Mononuclear cell (primary cell): ENCODE results near the gene KLHL7. TPM values are rescaled to one million over a fixed set of nuclear protein-coding genes. Genes with fewer than 3 reads are reported as not detected.

Experiments used
- H3K27me3 ChIP-seq: 2 replicates; pipeline ENCODE4 v1.6.0; 2011; ENCODE audit warnings: low read length, control low read depth; ENCODE audit not compliant: insufficient read depth
- H3K4me1 ChIP-seq: 2 replicates; pipeline ENCODE4 v1.5.1; 2011; ENCODE audit warnings: mild to moderate bottlenecking, low read length, control low read depth; ENCODE audit not compliant: insufficient read depth
- H3K4me3 ChIP-seq: 2 replicates; pipeline ENCODE4 v1.5.1; 2011; ENCODE audit warnings: mild to moderate bottlenecking, low read length, moderate library complexity
- H3K9me3 ChIP-seq: 2 replicates; pipeline ENCODE4 v1.5.1; 2011; ENCODE audit warnings: low read depth, mild to moderate bottlenecking, control low read depth, low read length
- total RNA-seq: library from RNA; depleted of rRNA; stranded (reverse); fragments of >200 nt; gene quantifications from one replicate; pipeline ENCODE4 v1.2.3, GENCODE V29; 2012

The KLHL7 gene, protein sequence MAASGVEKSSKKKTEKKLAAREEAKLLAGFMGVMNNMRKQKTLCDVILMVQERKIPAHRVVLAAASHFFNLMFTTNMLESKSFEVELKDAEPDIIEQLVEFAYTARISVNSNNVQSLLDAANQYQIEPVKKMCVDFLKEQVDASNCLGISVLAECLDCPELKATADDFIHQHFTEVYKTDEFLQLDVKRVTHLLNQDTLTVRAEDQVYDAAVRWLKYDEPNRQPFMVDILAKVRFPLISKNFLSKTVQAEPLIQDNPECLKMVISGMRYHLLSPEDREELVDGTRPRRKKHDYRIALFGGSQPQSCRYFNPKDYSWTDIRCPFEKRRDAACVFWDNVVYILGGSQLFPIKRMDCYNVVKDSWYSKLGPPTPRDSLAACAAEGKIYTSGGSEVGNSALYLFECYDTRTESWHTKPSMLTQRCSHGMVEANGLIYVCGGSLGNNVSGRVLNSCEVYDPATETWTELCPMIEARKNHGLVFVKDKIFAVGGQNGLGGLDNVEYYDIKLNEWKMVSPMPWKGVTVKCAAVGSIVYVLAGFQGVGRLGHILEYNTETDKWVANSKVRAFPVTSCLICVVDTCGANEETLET
- 20.8 TPM for total RNA-seq

GRCh38 chr7:23105644-23106056 is at the start of gene KLHL7:
Gene KLHL7 (plus strand): TSS chr7:23105785. CDS start chr7:23106027, 242 bp downstream.
- Histone ChIP-seq H3K9me3 (no peaks in the 10 kb centered on the region), H3K4me3 (peak within 1 kb of the TSS; percentile 94), H3K4me1 (peaks cover 11% of the 10 kb centered on the region), H3K27me3 (no peaks in the 10 kb centered on the region)

- Histone ChIP-seq H3K4me3 (no peak overlapping the region), H3K9me3 (no peaks in the 10 kb centered on the region), H3K4me1 (peaks cover 4% of the 10 kb centered on the region), H3K27me3 (no peaks in the 10 kb centered on the region)
Observed at GRCh38 chr7:23058408-23059096, 47.0 kb upstream of the KLHL7 start.

GRCh38 chr7:23061327-23061726 is 44.3 kb upstream of the KLHL7 start:
- Histone ChIP-seq H3K9me3 (no peaks in the 10 kb centered on the region), H3K27me3 (no peaks in the 10 kb centered on the region), H3K4me1 (peaks cover 4% of the 10 kb centered on the region), H3K4me3 (no peak overlapping the region)

- Histone ChIP-seq H3K9me3 (no peaks in the 10 kb centered on the region), H3K27me3 (no peaks in the 10 kb centered on the region), H3K4me3 (no peak overlapping the region), H3K4me1 (peaks cover 4% of the 10 kb centered on the region)
Observed at GRCh38 chr7:23062452-23062851, 43.1 kb upstream of the KLHL7 start.

GRCh38 chr7:23065974-23066373 is 39.6 kb upstream of the KLHL7 start:
- H3K4me3 ChIP-seq, result no peak overlapping the region
- no peaks in the 10 kb centered on the region for H3K27me3 ChIP-seq

DNA sequence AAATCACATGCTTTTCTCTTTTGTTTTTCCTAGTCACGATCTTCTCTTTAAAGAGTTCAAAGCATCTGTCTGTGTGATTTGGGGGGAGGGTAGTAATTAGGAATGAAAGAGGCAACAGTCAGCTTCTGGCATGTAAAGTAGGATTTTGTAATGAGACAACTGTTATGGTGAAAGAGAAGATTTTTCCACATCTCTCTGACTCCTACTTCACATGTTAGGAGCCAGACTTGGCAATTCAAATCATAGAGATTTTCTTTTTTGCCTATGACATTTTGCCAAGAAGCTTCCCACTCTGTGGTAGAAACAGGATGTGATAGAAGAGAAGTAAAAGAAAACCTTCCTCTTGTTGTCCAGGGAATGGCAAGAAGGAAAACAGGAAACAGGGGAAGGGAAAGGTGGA is 38.3 kb upstream of the KLHL7 start:
- Histone ChIP-seq H3K9me3 (no peaks in the 10 kb centered on the region), H3K4me1 (no peaks in the 10 kb centered on the region), H3K4me3 (no peak overlapping the region), H3K27me3 (no peaks in the 10 kb centered on the region)

More at GRCh38 chr7:23065974-23066373, 39.6 kb upstream of the KLHL7 start:
- no peaks in the 10 kb centered on the region for H3K4me1 ChIP-seq
- no peaks in the 10 kb centered on the region for H3K9me3 ChIP-seq

DNA sequence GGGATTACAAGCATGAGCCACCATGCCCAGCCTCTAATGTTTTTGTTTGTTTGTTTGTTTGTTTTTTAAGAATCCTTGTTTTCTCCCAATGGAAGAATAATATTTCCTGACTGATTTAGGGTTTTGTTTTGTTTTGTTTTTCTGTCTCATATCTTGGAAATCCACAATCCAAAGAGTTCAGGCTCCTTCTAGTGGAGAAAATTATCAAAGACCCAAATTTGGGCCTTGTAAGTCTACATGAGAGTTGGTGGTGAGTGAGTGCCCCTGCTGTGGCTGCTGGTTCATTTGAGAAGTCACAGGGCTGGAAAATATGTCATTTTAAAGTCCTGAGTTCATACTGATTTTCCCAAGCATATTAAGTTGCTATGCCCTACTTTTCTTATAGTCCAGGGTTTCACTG is 33.5 kb upstream of the KLHL7 start:
- Histone ChIP-seq H3K27me3 (no peaks in the 10 kb centered on the region), H3K9me3 (no peaks in the 10 kb centered on the region), H3K4me1 (no peaks in the 10 kb centered on the region), H3K4me3 (no peak overlapping the region)

GRCh38 chr7:23072922-23073321 is 32.7 kb upstream of the KLHL7 start:
- no peaks in the 10 kb centered on the region for H3K27me3 ChIP-seq
- no peaks in the 10 kb centered on the region for H3K4me1 ChIP-seq
- no peak overlapping the region for H3K4me3 ChIP-seq
- H3K9me3 ChIP-seq, result no peaks in the 10 kb centered on the region

GRCh38 chr7:23074443-23075261 is 30.9 kb upstream of the KLHL7 start:
- Histone ChIP-seq H3K4me3 (no peak overlapping the region), H3K4me1 (no peaks in the 10 kb centered on the region), H3K27me3 (no peaks in the 10 kb centered on the region), H3K9me3 (no peaks in the 10 kb centered on the region)

DNA sequence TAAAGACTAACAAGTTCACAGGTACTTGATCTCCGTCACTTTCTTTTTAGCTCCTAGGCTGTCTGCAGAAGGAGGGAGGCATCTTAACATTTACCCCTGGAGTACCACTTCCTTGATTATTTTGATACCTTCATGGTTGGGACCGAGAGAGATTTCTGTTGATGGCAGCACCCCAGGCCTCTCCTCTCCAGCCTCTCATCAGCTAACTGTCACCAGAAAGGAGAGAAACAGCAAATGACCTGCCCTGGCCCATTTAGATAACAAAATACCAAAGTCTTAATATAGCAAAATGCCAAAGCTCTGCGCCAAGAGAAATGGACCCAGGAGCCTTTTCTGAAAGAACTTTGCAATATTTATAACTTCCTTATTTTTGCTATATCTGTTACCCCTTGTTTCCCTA is 30.0 kb upstream of the KLHL7 start:
- H3K9me3 ChIP-seq, result no peaks in the 10 kb centered on the region
- H3K4me3 ChIP-seq, result no peak overlapping the region
- no peaks in the 10 kb centered on the region for H3K4me1 ChIP-seq
- H3K27me3 ChIP-seq, result no peaks in the 10 kb centered on the region

DNA sequence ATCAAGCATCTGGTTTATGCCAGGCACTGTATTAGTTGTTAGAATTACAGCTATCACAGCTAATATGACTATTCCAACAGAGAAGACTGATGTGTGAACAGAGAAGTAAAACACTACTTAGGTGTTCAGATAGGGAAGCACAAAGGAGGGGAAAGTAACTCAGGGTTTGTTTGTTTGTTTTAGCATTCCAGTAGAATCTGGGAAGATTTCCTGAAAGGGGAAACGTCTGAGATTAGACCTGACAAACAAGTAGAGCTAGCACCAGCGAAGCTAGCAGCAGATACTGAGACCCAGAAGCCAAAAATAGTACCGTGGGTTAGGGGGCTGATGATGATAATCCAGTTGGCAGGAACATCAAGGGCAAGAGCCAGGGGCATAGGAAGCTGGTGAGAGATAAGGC is 28.8 kb upstream of the KLHL7 start:
- no peaks in the 10 kb centered on the region for H3K9me3 ChIP-seq
- H3K4me3 ChIP-seq, result no peak overlapping the region
- H3K4me1 ChIP-seq, result no peaks in the 10 kb centered on the region
- no peaks in the 10 kb centered on the region for H3K27me3 ChIP-seq

DNA sequence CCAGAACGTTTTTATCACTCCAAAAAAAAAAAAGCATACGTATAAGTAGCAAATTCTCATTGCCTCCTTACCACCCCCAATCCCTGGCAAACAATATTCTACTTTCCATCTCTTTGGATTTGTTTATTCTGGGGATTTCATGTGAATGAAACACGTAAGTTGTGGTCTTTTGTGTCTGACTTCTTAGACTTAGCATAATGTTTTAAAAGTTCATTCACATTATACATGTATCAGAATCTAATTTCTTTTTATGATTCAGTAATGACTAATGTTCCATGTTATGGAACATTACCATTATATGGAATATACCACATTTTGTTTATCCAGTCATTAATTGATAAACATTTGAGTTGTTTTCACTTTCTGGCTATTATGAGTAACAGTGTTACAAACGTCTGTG is 12.5 kb upstream of the KLHL7 start:
- H3K4me1 ChIP-seq, result no peaks in the 10 kb centered on the region
- H3K4me3 ChIP-seq, result no peak overlapping the region
- no peaks in the 10 kb centered on the region for H3K9me3 ChIP-seq

DNA sequence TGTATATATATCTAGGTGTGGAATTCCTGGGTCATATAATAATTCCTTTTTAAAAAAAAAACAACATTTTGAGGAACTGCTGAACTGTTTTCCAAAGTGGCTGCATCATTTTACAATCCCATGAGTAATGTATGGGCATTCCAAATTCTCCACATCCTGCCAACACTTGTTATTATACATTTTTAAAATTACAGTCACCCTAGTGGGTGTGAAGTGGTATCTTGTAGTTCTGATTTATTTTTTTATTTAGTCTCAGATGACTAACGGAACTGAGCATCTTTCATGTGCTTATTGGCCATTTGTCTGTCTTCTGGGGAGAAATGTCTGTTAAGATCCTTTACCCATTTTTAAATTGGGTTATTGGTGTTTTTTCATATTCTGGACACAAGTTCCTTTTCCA is 12.0 kb upstream of the KLHL7 start:
- Histone ChIP-seq H3K9me3 (no peaks in the 10 kb centered on the region), H3K4me1 (no peaks in the 10 kb centered on the region), H3K27me3 (no peaks in the 10 kb centered on the region), H3K4me3 (no peak overlapping the region)

More for the DNA sequence above, 12.5 kb upstream of the KLHL7 start:
- no peaks in the 10 kb centered on the region for H3K27me3 ChIP-seq

DNA sequence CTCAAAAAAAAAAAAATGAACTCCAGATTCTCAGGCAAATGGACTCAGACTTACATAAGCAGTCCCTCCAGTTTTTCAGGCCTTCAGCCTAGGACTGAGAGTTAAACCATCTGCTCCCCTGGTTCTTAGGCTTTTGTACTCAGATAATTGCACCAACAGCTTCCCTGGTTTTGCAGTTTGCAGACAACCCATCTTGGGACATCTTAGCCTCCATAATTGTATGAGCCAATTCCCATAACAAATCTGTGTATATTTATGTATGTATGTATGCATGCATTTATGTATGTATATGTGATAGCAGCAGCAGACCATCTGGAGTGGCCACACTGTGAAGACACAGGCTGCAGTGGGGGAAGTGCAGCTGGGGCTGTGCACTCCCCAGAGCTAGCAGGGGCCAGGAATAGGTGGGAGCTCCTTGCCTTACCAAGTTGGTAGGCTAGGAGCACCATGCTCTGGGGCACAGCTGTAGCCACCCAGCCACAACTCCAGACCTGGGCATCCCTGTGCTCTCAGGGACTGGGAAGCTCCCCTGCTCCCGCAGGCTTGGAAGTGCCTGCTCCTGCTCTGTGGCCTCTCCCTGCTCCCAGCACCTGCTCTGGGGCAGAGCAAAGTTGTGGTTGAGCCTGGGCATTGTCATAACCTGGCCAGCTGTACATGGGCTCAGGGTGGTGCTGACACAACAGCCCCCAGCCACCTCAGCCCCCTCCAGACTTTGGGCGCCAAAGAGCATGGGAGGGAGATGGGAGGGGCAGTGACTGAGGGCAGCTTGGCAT is 8.9 kb upstream of the KLHL7 start:
- no peaks in the 10 kb centered on the region for H3K4me1 ChIP-seq
- no peaks in the 10 kb centered on the region for H3K9me3 ChIP-seq
- H3K4me3 ChIP-seq, result no peak overlapping the region
- H3K27me3 ChIP-seq, result no peaks in the 10 kb centered on the region
